ENCODE measurements around the gene HNRNPLL.
"Not testable (repeated sequence)": the region's sequence is repeated elsewhere in the genome, so short reads cannot be mapped to it uniquely, and the experiment has no call there.

DNA sequence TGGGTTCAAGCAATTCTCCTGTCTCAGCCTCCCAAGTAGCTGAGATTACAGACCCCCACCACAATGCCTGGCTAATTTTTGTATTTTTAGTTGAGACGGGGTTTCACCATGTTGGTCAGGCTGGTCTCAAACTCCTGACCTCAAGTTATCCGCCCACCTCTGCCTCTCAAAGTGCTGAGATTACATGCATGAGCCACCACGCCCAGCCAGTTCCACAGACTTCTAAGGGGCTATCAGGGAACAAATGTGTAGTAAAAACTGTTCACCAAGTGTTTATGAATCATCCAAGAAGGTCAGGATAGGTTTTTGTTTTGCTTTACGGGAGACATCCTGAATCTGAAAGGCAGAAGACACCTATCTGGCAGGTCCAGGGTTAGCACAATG lies 60.5 kb downstream of the HNRNPLL start:
- TF ChIP-seq, protein P1, sequence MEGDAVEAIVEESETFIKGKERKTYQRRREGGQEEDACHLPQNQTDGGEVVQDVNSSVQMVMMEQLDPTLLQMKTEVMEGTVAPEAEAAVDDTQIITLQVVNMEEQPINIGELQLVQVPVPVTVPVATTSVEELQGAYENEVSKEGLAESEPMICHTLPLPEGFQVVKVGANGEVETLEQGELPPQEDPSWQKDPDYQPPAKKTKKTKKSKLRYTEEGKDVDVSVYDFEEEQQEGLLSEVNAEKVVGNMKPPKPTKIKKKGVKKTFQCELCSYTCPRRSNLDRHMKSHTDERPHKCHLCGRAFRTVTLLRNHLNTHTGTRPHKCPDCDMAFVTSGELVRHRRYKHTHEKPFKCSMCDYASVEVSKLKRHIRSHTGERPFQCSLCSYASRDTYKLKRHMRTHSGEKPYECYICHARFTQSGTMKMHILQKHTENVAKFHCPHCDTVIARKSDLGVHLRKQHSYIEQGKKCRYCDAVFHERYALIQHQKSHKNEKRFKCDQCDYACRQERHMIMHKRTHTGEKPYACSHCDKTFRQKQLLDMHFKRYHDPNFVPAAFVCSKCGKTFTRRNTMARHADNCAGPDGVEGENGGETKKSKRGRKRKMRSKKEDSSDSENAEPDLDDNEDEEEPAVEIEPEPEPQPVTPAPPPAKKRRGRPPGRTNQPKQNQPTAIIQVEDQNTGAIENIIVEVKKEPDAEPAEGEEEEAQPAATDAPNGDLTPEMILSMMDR (conservative IDR thresholded peaks at IDR 0.05; ENCODE audit: low read depth, low read length), result not testable (repeated sequence)
- TF ChIP-seq EZH2 (IDR thresholded peaks at IDR 0.05; ENCODE audit: borderline replicate concordance, low read depth, low read length, poor library complexity, severe bottlenecking), result not testable (repeated sequence)
